Effector memory CD4-positive, alpha-beta T cell (primary cell): Measurements from ENCODE around the gene OR4L1.

Experiments
- DNase-seq, 3 donors: peaks; one replicate each; pipeline ENCODE4 v3.0.0-alpha.2; 2020
- H3K27ac ChIP-seq: 2 replicates; pipeline ENCODE4 v1.7.0; 2013; ENCODE audit warnings: mild to moderate bottlenecking, low read length, moderate library complexity; ENCODE audit not compliant: insufficient read depth, poor library complexity, severe bottlenecking
- H3K27me3 ChIP-seq: replicated peaks from 2 replicates; pipeline ENCODE4 v1.7.0; 2013; ENCODE audit warnings: mild to moderate bottlenecking, low read length; ENCODE audit not compliant: insufficient read depth, control insufficient read depth, poor library complexity, severe bottlenecking
- H3K36me3 ChIP-seq: 2 replicates; pipeline ENCODE4 v1.7.0; 2013; ENCODE audit warnings: mild to moderate bottlenecking, low read length, moderate library complexity; ENCODE audit not compliant: control insufficient read depth, insufficient read depth
- H3K4me1 ChIP-seq: 2 replicates; pipeline ENCODE4 v1.7.0; 2013; ENCODE audit warnings: low read length, mild to moderate bottlenecking; ENCODE audit not compliant: control insufficient read depth, insufficient read depth, poor library complexity, severe bottlenecking
- H3K4me3 ChIP-seq: 2 replicates; pipeline ENCODE4 v1.7.0; 2013; ENCODE audit warnings: low read length, low read depth, mild to moderate bottlenecking; ENCODE audit not compliant: insufficient read depth, poor library complexity, severe bottlenecking
- H3K9me3 ChIP-seq: 2 replicates; pipeline ENCODE4 v1.7.0; 2013; ENCODE audit warnings: mild to moderate bottlenecking, low read length, moderate library complexity; ENCODE audit not compliant: control insufficient read depth

The OR4L1 gene

DNA sequence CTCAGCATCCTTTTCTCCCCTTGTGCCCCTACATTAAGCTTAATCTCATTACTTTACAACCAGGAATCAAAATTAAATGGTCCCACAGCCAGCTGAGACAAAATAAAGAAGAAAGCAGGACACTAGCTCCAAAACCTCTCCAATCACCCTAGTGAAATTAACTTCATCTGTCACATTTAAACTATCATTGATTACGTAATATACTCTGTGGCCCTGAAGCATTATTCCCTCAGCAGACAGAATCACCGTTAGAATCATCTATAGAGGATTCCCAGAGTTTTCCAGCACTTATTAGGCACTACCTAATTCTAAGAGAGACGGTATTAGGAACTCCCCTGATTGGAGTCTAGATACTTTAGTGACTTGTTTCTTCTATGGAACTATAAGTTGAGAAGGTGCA, 50.6 kb downstream of the OR4L1 start, which contains the start of gene OR4K17:
Gene OR4K17 (plus strand): TSS at position 302 of the 400 bp plus-strand sequence. CDS start 6,761 bp downstream, outside the sequence.
- Histone ChIP-seq H3K9me3 (no peaks in the 10 kb centered on the region), H3K27ac (no peak within 1 kb of the TSS), H3K4me3 (no peak within 1 kb of the TSS), H3K4me1 (no peaks in the 10 kb centered on the region), H3K36me3 (no peaks in the 10 kb centered on the region), H3K27me3 (no peaks in the 10 kb centered on the region)
- no peak for DNase-seq
